ENCODE data around the gene ITFG2. TPM values are rescaled to one million over a fixed set of nuclear protein-coding genes. Genes with fewer than 3 reads are reported as not detected.
"Not testable (repeated sequence)": the region's sequence is repeated elsewhere in the genome, so short reads cannot be mapped to it uniquely, and the experiment has no call there.

ITFG2 gene
- polyA plus RNA-seq, 4 donors, result 44.1 to 75.9 (median 63.0) TPM

DNA sequence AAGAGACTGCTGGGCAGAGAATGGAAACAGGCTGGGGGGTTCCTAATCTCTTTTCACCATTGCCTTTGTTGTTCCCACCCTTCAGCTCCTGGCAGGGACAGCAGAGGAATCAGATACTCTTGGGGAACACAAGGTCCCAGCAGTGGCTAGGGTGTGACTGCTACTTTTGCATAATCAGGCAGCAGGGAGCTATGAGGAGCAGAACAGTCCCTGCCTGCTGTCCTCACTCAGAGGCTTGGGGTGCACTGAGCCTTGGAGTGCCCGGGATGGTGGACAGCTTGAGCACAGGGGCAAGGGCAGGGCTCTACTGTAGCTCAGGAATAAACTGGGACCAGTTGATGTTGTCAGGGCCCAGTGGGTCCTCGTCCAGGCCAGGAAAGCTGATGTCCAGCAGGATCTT is 45.9 kb downstream of the ITFG2 start:
- no peak for DNase-seq (ENCODE audit: low read depth in 4 of 4, low spot score in 3 of 4)

DNA sequence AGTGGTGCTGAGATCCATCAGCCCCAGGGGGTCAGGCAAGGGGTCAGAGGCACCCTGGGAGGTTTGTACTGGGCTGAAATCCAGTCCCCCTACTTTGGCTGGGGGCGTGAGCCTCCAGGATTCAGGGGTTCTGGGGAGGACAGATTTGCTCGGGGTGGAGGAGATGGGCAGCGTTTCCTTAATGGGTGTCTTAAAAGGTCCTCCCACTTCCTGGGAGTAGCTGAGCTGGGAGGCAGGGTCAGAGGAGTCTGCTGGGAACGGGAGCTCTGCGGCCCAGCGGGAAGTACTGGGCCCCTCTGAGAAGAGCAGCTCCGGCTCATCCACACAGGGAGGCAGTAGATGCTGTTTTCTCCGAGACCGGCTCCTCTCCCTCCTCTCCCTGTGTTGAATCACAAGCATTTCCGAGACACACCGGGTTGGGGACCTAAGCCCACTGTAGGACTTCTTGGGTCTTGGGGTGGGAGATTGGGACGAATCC is 46.5 kb downstream of the ITFG2 start:
- DNase-seq (ENCODE audit: low read depth in 4 of 4, low spot score in 3 of 4), result no peak

DNA sequence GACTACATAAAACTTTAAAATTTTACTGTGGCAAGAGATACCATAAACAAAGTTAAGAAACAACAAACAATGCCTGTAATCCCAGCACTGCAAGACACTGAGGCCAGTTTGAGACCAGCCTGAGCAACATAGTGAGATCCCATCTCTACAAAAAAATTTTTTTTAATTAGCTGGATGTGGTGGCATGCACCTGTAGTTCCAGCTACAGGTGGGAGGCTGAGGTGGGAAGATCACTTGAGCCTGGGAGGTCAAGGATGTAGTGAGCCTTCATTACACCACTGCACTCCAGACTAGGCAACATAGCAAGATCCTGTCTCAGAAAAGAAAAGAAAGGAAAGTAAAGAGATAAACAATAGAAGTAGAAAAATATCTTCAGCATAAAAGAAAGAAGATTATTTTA is 47.7 kb downstream of the ITFG2 start:
- DNase-seq (ENCODE audit: low read depth in 4 of 4, low spot score in 3 of 4), result no peak

DNA sequence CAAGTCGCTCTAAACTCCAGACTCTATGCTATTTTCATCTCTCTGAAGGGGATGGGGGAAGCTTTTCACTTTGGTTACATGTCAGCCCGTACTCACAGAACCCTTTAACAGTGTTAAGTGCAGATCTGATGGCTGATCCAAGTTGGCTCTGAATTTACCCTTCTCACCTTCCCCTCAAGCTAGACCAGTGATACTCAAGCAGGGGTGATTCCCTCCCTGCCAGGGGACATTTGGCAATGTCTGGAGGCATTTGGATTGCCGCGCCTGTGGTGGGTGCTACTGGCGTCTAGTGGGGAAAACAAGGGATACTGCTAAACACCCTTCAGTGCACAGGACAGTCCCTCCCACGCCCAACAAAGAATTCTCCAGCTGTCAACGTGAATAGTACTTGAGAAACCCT is 50.4 kb downstream of the ITFG2 start:
- DNase-seq (ENCODE audit: low read depth in 4 of 4, low spot score in 3 of 4), result no peak

GRCh38 chr12:2863402-2863801 is 50.9 kb downstream of the ITFG2 start:
- not testable (repeated sequence) for DNase-seq (ENCODE audit: low read depth in 4 of 4, low spot score in 3 of 4)

GRCh38 chr12:2864198-2864597 is 51.7 kb downstream of the ITFG2 start:
- no peak for DNase-seq (ENCODE audit: low read depth in 4 of 4, low spot score in 3 of 4)

DNA sequence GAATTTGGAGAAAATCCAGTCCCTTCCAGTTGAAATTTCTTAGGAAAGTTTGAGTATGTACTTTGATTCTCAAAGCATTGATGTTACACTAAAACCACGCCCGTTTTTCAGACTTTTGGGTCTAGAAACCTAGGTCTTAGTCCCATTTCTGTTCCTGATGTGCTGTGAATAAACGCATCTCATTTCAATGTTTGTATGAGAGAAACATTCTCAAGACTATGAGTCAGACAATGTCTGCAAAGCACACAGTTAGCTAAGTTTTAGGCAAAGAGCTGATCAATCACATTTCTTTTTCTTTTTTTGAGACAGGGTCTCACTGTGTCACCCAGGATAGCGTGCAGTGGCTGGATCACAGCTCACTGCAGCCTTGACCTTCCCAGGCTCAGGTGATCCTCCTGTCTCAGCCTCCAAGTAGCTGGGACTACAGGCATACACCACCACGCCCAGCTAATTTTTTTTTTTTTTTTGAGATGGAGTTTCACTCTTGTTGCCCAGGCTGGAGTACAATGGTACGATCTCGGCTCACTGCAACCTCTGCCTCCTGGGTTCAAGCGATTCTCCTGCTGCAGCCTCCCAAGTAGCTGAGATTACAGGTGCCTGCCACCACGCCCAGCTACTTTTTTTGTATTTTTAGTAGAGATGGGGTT is 56.6 kb downstream of the ITFG2 start:
- not testable (repeated sequence) for DNase-seq (ENCODE audit: low read depth in 4 of 4, low spot score in 3 of 4)

Other genes with a start within 250 kb of the ITFG2 start
- gene FKBP4, start 17.7 kb upstream of the ITFG2 start, polyA plus RNA-seq (ENCODE audit: insufficient read length in 4 of 4), result 100 to 1,000 TPM in 3 of 4 donors, 10 to 100 TPM in 1; 46.1 to 175 (median 137) TPM
- gene NRIP2, start 22.4 kb downstream of the ITFG2 start, polyA plus RNA-seq (ENCODE audit: insufficient read length in 4 of 4), result 10 to 100 TPM in 3 of 4 donors, 1 to 10 TPM in 1; 5.8 to 36.7 (median 31.9) TPM
- 1 to 10 TPM in 2 of 4 donors, under 1 TPM in 2; 0.37 to 2.6 (median 0.72) TPM for gene TEX52, start 44.4 kb downstream of the ITFG2 start, polyA plus RNA-seq (ENCODE audit: insufficient read length in 4 of 4)
- gene FOXM1, start 64.5 kb downstream of the ITFG2 start, polyA plus RNA-seq (ENCODE audit: insufficient read length in 4 of 4), result 10 to 100 TPM; 29.1 to 36.2 (median 31.2) TPM
- 10 to 100 TPM; 32.3 to 45.4 (median 41.8) TPM for gene RHNO1, start 64.6 kb downstream of the ITFG2 start, polyA plus RNA-seq (ENCODE audit: insufficient read length in 4 of 4)
- gene TULP3, start 78.2 kb downstream of the ITFG2 start, polyA plus RNA-seq (ENCODE audit: insufficient read length in 4 of 4), result 10 to 100 TPM; 34.0 to 43.0 (median 35.3) TPM
- gene TEAD4, start 146.7 kb downstream of the ITFG2 start, polyA plus RNA-seq (ENCODE audit: insufficient read length in 4 of 4), result 10 to 100 TPM in 3 of 4 donors, 1 to 10 TPM in 1; 9.4 to 20.0 (median 19.2) TPM

Data from left renal pelvis (tissue), 4 donors.